ENCODE measurements around the gene PBXIP1. TPM values are rescaled to one million over a fixed set of nuclear protein-coding genes. Genes with fewer than 3 reads are reported as not detected.

Gene PBXIP1
- total and polyA plus RNA-seq, 2 of the 13 experiments (the other 11 are each of a cell fraction or from before 2014, with no cell fraction given) = 16.3 to 31.9 TPM

DNA sequence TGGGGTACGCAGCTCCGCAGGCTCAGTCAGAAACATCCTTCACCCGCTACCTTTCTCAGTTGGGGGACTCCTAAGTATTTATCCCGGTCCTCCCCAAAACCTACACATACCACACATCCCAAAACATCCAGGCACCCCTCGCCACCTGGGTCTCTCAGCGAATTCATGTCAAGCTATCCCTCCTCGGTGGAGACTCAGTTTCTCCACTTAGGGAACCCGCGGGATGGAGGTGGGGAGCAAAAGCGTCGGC, 45.5 kb upstream of the PBXIP1 start:
- peak overlapping the region; percentile 100 for H3K4me2 ChIP-seq (ENCODE audit: low read depth, low read length)
- no peak overlapping the region for H2AFZ ChIP-seq (ENCODE audit: low read length)
- 0% methylated on average over 11 of the region's 11 CpGs for WGBS (ENCODE audit: low lambda C conversion rate)
- peaks cover 38% of the 10 kb centered on the region for H3K4me1 ChIP-seq (ENCODE audit: insufficient read depth, low read length)
- CTCF ChIA-PET (ENCODE audit: low intra/inter-chr PET ratio, low total read pairs) = interaction anchor here (1.8 to 6.8 kb wide), 2 partner anchors 16 to 82 kb away, joined by 4 to 54 read pairs; no protein-coding TSS in a partner anchor
- H3K36me3 ChIP-seq (replicated peaks in 1 of 2; ENCODE audit: control insufficient read depth in 1 of 2, insufficient read depth in 2 of 2, low read length in 2 of 2) = no peaks in the 10 kb centered on the region
- no peak for ATAC-seq
- DNase-seq (ENCODE audit: low spot score) = no peak
- H3K9me3 ChIP-seq (ENCODE audit: low read length) = no peaks in the 10 kb centered on the region
- POLR2A ChIA-PET = interaction anchor here (0.6 to 6.7 kb wide), 25 partner anchors 8 to 442 kb away, joined by 3 to 90 read pairs (median 6); partner anchors contain the start of genes ADAM15, FLAD1, LENEP and PBXIP1
- peaks cover 22% of the 10 kb centered on the region for H3K79me2 ChIP-seq (ENCODE audit: insufficient read depth, low read length)
- H3K9ac ChIP-seq (ENCODE audit: insufficient read depth, low read depth, low read length) = peak overlapping the region; percentile 83
- intact Hi-C loops (cut with micrococcal nuclease; ENCODE audit: unreplicated experiment) = loop anchor here (1.0 to 5.0 kb wide), 3 partner anchors 16 to 444 kb away; partner anchors contain the start of genes PYGO2 and UBE2Q1
- no peaks in the 10 kb centered on the region; a peak in 1 of 5 replicates for H3K27me3 ChIP-seq (ENCODE audit: control insufficient read depth in 1 of 2, insufficient read depth in 2 of 2, low read length in 2 of 2)
- peak overlapping the region; percentile 97 for H3K27ac ChIP-seq (ENCODE audit: extremely low read length, insufficient read depth, low read length)
- peak overlapping the region; percentile 70 to 86 (median 84) for H3K4me3 ChIP-seq (replicated peaks in 1 of 3; ENCODE audit: insufficient read depth in 1 of 3, low read depth in 2 of 3, low read length in 3 of 3)
- in situ Hi-C loops (cut with HindIII; ENCODE audit: extremely low pct_ligation_motif_present, low pct_unique_long_range_greater_than_20kb) = no loop called here
- BruUV-seq (replicated peaks) = no TSS peak
- H4K20me1 ChIP-seq (ENCODE audit: insufficient read depth, low read length) = no peaks in the 10 kb centered on the region
- FAIRE-seq = no peak
- TF ChIP-seq ASH2L (IDR thresholded peaks at IDR 0.05; ENCODE audit: insufficient read length, low read depth, low read length) = peak; percentile 52
- no peak for TF ChIP-seq CHD2 (IDR thresholded peaks at IDR 0.05; ENCODE audit: low read depth, low read length)
- TF ChIP-seq JUND (CRISPR knock-in tag; IDR thresholded peaks at IDR 0.05) = no peak
- TF ChIP-seq, protein P1, sequence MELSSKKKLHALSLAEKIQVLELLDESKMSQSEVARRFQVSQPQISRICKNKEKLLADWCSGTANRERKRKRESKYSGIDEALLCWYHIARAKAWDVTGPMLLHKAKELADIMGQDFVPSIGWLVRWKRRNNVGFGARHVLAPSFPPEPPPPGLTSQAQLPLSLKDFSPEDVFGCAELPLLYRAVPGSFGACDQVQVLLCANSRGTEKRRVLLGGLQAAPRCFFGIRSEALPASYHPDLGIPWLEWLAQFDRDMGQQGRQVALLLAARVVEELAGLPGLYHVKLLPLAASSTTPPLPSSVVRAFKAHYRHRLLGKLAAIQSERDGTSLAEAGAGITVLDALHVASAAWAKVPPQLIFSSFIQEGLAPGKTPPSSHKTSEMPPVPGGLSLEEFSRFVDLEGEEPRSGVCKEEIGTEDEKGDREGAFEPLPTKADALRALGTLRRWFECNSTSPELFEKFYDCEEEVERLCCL (CRISPR knock-in tag; IDR thresholded peaks at IDR 0.05; ENCODE audit: borderline replicate concordance) = no peak
- no peak for TF ChIP-seq SETDB1 (CRISPR knock-in tag; IDR thresholded peaks at IDR 0.05; ENCODE audit: borderline replicate concordance)
- TF ChIP-seq, protein P2, sequence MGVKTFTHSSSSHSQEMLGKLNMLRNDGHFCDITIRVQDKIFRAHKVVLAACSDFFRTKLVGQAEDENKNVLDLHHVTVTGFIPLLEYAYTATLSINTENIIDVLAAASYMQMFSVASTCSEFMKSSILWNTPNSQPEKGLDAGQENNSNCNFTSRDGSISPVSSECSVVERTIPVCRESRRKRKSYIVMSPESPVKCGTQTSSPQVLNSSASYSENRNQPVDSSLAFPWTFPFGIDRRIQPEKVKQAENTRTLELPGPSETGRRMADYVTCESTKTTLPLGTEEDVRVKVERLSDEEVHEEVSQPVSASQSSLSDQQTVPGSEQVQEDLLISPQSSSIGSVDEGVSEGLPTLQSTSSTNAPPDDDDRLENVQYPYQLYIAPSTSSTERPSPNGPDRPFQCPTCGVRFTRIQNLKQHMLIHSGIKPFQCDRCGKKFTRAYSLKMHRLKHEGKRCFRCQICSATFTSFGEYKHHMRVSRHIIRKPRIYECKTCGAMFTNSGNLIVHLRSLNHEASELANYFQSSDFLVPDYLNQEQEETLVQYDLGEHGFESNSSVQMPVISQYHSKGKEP (CRISPR knock-in tag; IDR thresholded peaks at IDR 0.05) = no peak
- TF ChIP-seq, protein P3, sequence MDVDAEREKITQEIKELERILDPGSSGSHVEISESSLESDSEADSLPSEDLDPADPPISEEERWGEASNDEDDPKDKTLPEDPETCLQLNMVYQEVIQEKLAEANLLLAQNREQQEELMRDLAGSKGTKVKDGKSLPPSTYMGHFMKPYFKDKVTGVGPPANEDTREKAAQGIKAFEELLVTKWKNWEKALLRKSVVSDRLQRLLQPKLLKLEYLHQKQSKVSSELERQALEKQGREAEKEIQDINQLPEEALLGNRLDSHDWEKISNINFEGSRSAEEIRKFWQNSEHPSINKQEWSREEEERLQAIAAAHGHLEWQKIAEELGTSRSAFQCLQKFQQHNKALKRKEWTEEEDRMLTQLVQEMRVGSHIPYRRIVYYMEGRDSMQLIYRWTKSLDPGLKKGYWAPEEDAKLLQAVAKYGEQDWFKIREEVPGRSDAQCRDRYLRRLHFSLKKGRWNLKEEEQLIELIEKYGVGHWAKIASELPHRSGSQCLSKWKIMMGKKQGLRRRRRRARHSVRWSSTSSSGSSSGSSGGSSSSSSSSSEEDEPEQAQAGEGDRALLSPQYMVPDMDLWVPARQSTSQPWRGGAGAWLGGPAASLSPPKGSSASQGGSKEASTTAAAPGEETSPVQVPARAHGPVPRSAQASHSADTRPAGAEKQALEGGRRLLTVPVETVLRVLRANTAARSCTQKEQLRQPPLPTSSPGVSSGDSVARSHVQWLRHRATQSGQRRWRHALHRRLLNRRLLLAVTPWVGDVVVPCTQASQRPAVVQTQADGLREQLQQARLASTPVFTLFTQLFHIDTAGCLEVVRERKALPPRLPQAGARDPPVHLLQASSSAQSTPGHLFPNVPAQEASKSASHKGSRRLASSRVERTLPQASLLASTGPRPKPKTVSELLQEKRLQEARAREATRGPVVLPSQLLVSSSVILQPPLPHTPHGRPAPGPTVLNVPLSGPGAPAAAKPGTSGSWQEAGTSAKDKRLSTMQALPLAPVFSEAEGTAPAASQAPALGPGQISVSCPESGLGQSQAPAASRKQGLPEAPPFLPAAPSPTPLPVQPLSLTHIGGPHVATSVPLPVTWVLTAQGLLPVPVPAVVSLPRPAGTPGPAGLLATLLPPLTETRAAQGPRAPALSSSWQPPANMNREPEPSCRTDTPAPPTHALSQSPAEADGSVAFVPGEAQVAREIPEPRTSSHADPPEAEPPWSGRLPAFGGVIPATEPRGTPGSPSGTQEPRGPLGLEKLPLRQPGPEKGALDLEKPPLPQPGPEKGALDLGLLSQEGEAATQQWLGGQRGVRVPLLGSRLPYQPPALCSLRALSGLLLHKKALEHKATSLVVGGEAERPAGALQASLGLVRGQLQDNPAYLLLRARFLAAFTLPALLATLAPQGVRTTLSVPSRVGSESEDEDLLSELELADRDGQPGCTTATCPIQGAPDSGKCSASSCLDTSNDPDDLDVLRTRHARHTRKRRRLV (CRISPR knock-in tag; IDR thresholded peaks at IDR 0.05) = 0 out of 2 replicates have a peak, but pooled peaks have one; percentile 2
- TF ChIP-seq PHB2 (IDR thresholded peaks at IDR 0.05; ENCODE audit: partially characterized antibody) = no peak
- TF ChIP-seq ZNF432 (CRISPR knock-in tag; IDR thresholded peaks at IDR 0.05; ENCODE audit: borderline replicate concordance) = 0 out of 2 replicates have a peak, but pooled peaks have one; percentile 36
- no peak for TF ChIP-seq REXO4 (CRISPR knock-in tag; IDR thresholded peaks at IDR 0.05; ENCODE audit: borderline replicate concordance)
- TF ChIP-seq, protein P4, sequence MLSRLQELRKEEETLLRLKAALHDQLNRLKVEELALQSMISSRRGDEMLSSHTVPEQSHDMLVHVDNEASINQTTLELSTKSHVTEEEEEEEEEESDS (CRISPR knock-in tag; IDR thresholded peaks at IDR 0.05; ENCODE audit: borderline replicate concordance) = no peak
- TF ChIP-seq, protein P5, sequence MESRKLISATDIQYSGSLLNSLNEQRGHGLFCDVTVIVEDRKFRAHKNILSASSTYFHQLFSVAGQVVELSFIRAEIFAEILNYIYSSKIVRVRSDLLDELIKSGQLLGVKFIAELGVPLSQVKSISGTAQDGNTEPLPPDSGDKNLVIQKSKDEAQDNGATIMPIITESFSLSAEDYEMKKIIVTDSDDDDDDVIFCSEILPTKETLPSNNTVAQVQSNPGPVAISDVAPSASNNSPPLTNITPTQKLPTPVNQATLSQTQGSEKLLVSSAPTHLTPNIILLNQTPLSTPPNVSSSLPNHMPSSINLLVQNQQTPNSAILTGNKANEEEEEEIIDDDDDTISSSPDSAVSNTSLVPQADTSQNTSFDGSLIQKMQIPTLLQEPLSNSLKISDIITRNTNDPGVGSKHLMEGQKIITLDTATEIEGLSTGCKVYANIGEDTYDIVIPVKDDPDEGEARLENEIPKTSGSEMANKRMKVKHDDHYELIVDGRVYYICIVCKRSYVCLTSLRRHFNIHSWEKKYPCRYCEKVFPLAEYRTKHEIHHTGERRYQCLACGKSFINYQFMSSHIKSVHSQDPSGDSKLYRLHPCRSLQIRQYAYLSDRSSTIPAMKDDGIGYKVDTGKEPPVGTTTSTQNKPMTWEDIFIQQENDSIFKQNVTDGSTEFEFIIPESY (CRISPR knock-in tag; IDR thresholded peaks at IDR 0.05) = no peak
- no peak for TF ChIP-seq ZNF652 (CRISPR knock-in tag; IDR thresholded peaks at IDR 0.05; ENCODE audit: borderline replicate concordance, low read depth)
- no peak for TF ChIP-seq ZBTB42 (CRISPR knock-in tag; IDR thresholded peaks at IDR 0.05)
- no peak for TF ChIP-seq ZNF138 (CRISPR knock-in tag; IDR thresholded peaks at IDR 0.05; ENCODE audit: low read depth)
